SU-DHL-6 (cell line): Measurements from ENCODE around the gene DLG2.

Experiments
- H2AFZ ChIP-seq: fragments of 200-600 bp; sonication (generic); 2 replicates; pipeline ENCODE4 v1.6.1; 2014; ENCODE audit warnings: low read depth, mild to moderate bottlenecking, moderate library complexity, mixed read lengths, antibody characterized with exemption, low read length; ENCODE audit not compliant: severe bottlenecking
- H3F3A ChIP-seq: fragments of 200-600 bp; shearing (Covaris generic); 2 replicates; pipeline ENCODE4 v1.6.0; 2016; ENCODE audit warnings: antibody characterized with exemption, mild to moderate bottlenecking; ENCODE audit not compliant: insufficient read depth
- H3K27ac ChIP-seq: fragments of 200-600 bp; sonication (generic); 2 replicates; pipeline ENCODE4 v1.5.1; 2016; ENCODE audit warnings: low read depth, mild to moderate bottlenecking, low read length, moderate library complexity, mixed read lengths
- H3K27me3 ChIP-seq: fragments of 200-600 bp; sonication (generic), shearing (Covaris generic); 2 replicates; pipeline ENCODE4 v1.6.0; 2014; ENCODE audit warnings: mild to moderate bottlenecking, low read length
- H3K36me3 ChIP-seq: fragments of 200-600 bp; sonication (generic); 2 replicates; pipeline ENCODE4 v1.6.1; 2014; ENCODE audit warnings: mild to moderate bottlenecking, low read length, mixed read lengths
- H3K4me2 ChIP-seq: fragments of 300-600, 200-600 bp; shearing (Covaris generic), sonication (generic); 2 replicates; pipeline ENCODE4 v1.6.0; 2014; ENCODE audit warnings: low read length, low read depth, mild to moderate bottlenecking; ENCODE audit not compliant: poor library complexity, severe bottlenecking
- H3K4me3 ChIP-seq: fragments of 200-600 bp; sonication (generic); 2 replicates; pipeline ENCODE4 v1.5.1; 2014; ENCODE audit warnings: antibody characterized with exemption, low read length, mild to moderate bottlenecking, mixed read lengths; ENCODE audit not compliant: insufficient read depth, poor library complexity, severe bottlenecking
- H3K79me2 ChIP-seq: fragments of 200-600 bp; sonication (generic); 2 replicates; pipeline ENCODE4 v1.6.1; 2014; ENCODE audit warnings: mild to moderate bottlenecking, low read length, moderate library complexity; ENCODE audit not compliant: insufficient read depth
- H3K9ac ChIP-seq: fragments of 200-600 bp; sonication (generic); 2 replicates; pipeline ENCODE4 v1.7.0; 2014; ENCODE audit warnings: mild to moderate bottlenecking, low read length
- H3K9me2 ChIP-seq: fragments of 200-600 bp; sonication (generic); replicated peaks from 2 replicates; pipeline ENCODE4 v1.6.1; 2014; ENCODE audit warnings: low read length; ENCODE audit not compliant: insufficient read depth
- H3K9me3 ChIP-seq: fragments of 200-600 bp; sonication (generic); 2 replicates; pipeline ENCODE4 v1.6.1; 2014; ENCODE audit warnings: low read length, mixed read lengths; ENCODE audit not compliant: insufficient read depth
- H4K20me1 ChIP-seq: fragments of 200-600 bp; sonication (generic); 2 replicates; pipeline ENCODE4 v1.6.1; 2014; ENCODE audit warnings: low read depth, mild to moderate bottlenecking, antibody characterized with exemption, low read length, moderate library complexity, mixed read lengths
- EZH2phosphoT487 ChIP-seq: fragments of 200-600 bp; sonication (generic), shearing (Covaris generic); conservative IDR thresholded peaks from 2 replicates; pipeline ENCODE4 v1.6.1; 2018; ENCODE audit warnings: mild to moderate bottlenecking, antibody characterized with exemption, low read length, moderate library complexity, mixed read lengths
- TF ChIP-seq, protein P1 (sequence below): fragments of 200-600 bp; sonication (generic); IDR thresholded peaks from one replicate; pipeline ENCODE4 v1.5.1; 2017; ENCODE audit warnings: antibody characterized with exemption, mild to moderate bottlenecking, low read length, moderate library complexity; ENCODE audit not compliant: insufficient read depth, poor library complexity, severe bottlenecking

DLG2 gene

DNA sequence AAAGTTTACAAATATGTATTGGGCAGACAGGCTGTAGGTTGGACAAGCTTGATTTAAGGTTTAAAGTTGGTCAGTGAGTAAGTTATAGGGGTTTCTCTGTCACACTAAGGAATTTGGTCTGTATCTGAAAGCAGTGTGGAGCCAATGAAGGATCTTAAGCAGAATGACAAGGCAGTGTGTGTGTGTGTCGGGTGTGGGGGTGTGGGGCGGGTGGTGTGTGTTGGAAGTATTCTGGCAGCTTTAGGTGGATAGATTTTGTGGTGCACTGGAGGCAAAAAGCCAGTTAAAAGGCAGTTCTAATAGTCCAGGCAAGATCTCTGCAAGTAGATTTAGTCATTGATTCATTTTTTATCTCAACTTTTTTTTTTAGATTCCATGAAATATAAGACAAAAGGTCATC, 1334.2 kb downstream of the DLG2 start:
- Histone ChIP-seq H3K36me3 (no peaks in the 10 kb centered on the region), H3K27ac (no peak overlapping the region), H3K27me3 (no peaks in the 10 kb centered on the region), H3K4me3 (no peak overlapping the region), H2AFZ (no peak overlapping the region), H3K9me3 (no peaks in the 10 kb centered on the region), H4K20me1 (no peaks in the 10 kb centered on the region), H3K4me2 (no peak overlapping the region), H3K9me2 (no peaks in the 10 kb centered on the region), H3F3A (no peaks in the 10 kb centered on the region), H3K9ac (no peak overlapping the region), H3K79me2 (no peaks in the 10 kb centered on the region)
- TF ChIP-seq, protein P1, sequence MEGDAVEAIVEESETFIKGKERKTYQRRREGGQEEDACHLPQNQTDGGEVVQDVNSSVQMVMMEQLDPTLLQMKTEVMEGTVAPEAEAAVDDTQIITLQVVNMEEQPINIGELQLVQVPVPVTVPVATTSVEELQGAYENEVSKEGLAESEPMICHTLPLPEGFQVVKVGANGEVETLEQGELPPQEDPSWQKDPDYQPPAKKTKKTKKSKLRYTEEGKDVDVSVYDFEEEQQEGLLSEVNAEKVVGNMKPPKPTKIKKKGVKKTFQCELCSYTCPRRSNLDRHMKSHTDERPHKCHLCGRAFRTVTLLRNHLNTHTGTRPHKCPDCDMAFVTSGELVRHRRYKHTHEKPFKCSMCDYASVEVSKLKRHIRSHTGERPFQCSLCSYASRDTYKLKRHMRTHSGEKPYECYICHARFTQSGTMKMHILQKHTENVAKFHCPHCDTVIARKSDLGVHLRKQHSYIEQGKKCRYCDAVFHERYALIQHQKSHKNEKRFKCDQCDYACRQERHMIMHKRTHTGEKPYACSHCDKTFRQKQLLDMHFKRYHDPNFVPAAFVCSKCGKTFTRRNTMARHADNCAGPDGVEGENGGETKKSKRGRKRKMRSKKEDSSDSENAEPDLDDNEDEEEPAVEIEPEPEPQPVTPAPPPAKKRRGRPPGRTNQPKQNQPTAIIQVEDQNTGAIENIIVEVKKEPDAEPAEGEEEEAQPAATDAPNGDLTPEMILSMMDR: no peak
- no peak for TF ChIP-seq EZH2phosphoT487

DNA sequence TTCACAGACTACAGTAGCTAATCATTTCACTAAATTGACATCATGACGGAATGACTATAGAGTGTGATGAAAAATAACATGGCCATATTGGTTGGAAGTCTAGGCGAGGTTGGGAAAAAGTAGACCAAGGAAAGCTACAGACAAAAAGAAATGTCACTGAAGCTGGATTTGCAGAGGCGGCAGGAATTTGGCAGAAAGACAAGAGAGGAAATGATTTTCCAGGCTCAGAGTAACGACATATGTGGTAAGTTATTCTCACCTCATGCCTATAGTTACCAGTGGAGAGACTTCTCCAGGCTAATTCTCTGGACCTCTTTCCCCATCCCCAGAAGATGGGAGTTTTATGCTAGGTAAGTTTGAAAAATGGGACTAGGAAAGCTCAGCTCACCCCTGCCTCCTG, 1335.1 kb downstream of the DLG2 start:
- TF ChIP-seq, protein P1: no peak
- TF ChIP-seq EZH2phosphoT487: no peak

DNA sequence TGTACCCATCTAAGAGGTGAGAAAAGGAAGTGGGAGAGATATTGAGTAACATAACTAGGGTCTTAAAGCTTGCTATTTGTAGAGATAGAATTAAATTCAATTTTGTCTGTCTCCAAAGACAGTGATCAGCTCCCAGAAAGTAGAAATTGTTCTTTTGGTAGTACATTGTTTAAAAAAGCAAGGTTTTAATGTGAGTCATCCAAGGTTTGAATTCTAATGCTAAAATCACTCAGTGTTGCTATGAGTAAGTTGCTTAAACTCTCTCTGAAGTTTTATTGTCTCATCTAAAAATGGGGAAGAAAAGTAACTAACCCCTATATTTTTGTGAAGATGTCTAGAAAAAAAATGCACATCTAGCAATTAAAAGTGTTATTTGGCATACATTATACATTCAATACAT, 1336.5 kb downstream of the DLG2 start:
- no peaks in the 10 kb centered on the region for H3K9me3 ChIP-seq
- H3K4me2 ChIP-seq: no peak overlapping the region
- no peaks in the 10 kb centered on the region for H3K9me2 ChIP-seq
- TF ChIP-seq, protein P1: no peak
- TF ChIP-seq EZH2phosphoT487: no peak
- H3K36me3 ChIP-seq: no peaks in the 10 kb centered on the region
- H3K4me3 ChIP-seq: no peak overlapping the region
- no peak overlapping the region for H3K27ac ChIP-seq
- no peaks in the 10 kb centered on the region for H3K27me3 ChIP-seq
- H4K20me1 ChIP-seq: no peaks in the 10 kb centered on the region
- no peaks in the 10 kb centered on the region for H3F3A ChIP-seq
- H2AFZ ChIP-seq: no peak overlapping the region
- no peak overlapping the region for H3K9ac ChIP-seq
- no peaks in the 10 kb centered on the region for H3K79me2 ChIP-seq

More for the DNA sequence above, 1335.1 kb downstream of the DLG2 start:
- H3K27me3 ChIP-seq: no peaks in the 10 kb centered on the region
- no peak overlapping the region for H3K27ac ChIP-seq
- no peak overlapping the region for H3K4me2 ChIP-seq
- no peaks in the 10 kb centered on the region for H3K9me2 ChIP-seq
- no peaks in the 10 kb centered on the region for H3K9me3 ChIP-seq
- H3K79me2 ChIP-seq: no peaks in the 10 kb centered on the region
- H3K4me3 ChIP-seq: no peak overlapping the region
- H3F3A ChIP-seq: no peaks in the 10 kb centered on the region
- H3K9ac ChIP-seq: no peak overlapping the region
- no peak overlapping the region for H2AFZ ChIP-seq
- H3K36me3 ChIP-seq: no peaks in the 10 kb centered on the region
- no peaks in the 10 kb centered on the region for H4K20me1 ChIP-seq

DNA sequence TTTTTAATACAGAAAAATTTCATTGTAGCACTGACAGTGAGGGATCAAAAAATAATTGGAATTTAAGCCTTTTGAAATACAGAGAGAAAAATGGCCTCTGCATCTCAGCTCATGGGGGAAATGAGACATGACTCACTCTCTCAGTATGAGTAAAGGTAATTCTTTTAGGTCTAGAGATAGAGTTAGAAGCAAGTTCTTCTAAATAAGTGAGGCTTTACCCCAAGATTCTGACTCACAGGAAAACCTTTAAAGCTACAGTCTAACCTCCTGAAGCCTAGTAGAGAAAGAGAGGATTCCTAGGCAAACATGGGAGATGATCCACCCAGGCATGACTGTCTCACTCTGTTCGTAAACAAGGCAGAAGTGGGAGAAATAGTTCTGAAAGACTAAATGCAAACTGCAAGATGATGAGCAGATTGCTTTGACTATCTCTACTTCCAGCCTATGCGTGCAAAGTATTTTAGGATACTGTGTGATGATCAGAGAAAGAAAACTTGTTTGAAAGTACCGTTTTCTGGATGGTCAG, 1337.7 kb downstream of the DLG2 start:
- Histone ChIP-seq H3K9ac (no peak overlapping the region), H3K4me3 (no peak overlapping the region), H3K27me3 (no peaks in the 10 kb centered on the region), H3K79me2 (no peaks in the 10 kb centered on the region), H3K4me2 (no peak overlapping the region), H4K20me1 (no peaks in the 10 kb centered on the region), H3K27ac (no peak overlapping the region), H2AFZ (no peak overlapping the region), H3K9me2 (no peaks in the 10 kb centered on the region), H3F3A (no peaks in the 10 kb centered on the region), H3K9me3 (no peaks in the 10 kb centered on the region), H3K36me3 (no peaks in the 10 kb centered on the region)
- TF ChIP-seq, protein P1: no peak
- TF ChIP-seq EZH2phosphoT487: no peak
